ENCODE results near the gene CFAP61. TPM values are rescaled to one million over a fixed set of nuclear protein-coding genes. Genes with fewer than 3 reads are reported as not detected.

The CFAP61 gene
- total RNA-seq, 1 donor from 2014 or later, result 2.0 TPM

DNA sequence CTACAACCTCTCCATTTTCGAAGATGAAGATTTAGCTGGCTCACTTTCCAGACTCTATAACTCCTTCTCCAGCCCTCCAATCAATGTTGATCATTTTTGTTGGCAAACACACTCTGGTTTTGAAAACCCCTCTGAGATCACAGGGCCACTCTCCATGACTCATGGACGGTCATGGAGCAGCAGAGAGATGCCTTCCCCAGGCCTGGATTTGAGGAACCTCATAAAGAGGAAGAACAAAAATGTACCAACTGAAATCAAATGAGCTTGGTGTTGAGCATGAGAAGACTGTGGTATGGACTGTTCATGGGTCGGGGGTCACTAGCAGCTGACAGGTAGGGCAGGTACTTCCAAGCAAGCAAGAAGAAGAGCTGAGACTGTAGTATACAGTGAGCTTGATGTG lies 202.8 kb downstream of the CFAP61 start:
- DNase-seq (ENCODE audit: low spot score in 2 of 2), result no peak

DNA sequence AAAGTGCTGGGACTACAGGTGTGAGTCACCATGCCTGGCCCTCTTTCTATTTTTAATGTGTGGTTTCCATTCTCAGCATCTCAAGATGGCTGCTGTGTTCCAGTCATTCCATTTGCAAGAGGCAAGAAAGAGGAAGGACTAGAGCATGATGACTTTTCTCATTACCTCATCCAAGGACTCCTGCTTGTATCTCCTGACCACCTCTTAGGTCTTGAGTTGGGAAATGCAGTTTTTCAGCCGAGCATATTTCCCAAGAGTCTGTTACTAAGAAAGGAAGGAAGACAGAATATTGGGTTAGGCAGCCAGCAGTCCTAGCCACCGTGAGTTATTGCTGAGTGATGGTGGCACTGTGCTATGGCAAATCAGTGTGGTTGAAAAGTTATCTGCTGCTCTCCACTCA lies 207.2 kb downstream of the CFAP61 start:
- FAIRE-seq (no peak), DNase-seq (ENCODE audit: low spot score in 2 of 2) (no peak)

More for the DNA sequence above, 202.8 kb downstream of the CFAP61 start:
- no peak for FAIRE-seq

DNA sequence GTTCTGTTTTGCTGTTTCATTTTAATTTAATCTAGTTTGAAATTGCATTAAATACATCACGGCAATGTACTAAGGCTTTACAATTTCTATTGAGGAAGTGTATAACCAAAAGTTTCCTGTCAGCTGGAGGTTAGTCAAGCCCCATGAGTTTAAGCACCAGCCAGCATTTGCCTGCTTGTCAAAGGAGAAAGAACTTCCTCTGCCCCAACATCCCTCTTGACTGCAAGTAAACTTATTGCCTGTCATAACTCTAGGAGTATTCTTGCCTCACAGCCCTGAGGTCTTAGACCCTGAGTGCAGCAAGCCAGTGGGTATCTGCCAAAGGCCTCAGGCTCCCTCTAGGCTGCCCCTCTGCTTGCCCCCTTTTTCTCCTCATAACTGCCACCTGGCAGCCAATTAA lies 208.8 kb downstream of the CFAP61 start:
- DNase-seq (ENCODE audit: low spot score in 2 of 2) (no peak), FAIRE-seq (no peak)

DNA sequence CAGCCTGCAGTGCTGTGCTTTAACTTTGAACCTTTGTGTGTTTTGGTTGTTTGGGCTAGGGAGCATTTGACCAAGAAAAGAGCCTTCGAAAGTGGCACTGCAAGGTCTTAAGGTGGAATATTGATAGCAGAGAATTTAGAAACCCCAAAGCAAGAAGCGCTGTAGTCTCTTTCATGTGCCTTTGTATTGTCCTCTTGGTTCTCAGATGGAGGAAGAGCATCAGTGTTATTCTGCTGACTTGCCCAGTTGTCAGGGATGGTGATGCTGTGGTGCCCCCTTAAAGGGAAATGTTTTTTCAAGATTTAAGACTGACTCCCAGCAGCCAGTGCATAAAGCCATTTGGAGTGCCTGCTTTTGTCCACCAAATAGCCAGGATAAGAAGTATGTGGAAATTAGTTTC lies 212.9 kb downstream of the CFAP61 start:
- DNase-seq (ENCODE audit: low spot score in 2 of 2) (no peak), FAIRE-seq (no peak)

DNA sequence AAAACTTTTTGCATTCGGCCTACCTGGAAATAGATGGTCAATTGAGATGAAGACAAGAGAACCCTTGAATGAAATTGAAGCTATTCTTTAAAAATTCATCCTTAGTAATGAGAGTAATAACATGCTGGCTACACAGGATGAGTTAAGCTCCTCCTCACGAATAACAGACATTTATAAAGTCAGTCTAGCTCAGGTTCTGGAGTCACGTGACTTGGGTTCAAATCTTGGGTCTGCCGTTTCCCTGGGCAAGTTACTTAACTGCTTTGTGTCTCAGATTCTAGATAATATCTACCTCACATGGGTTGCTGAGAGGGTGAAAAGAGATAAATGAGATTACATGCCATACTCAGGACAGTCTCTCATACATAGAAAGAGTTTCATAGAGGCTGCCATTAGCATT lies 214.2 kb downstream of the CFAP61 start:
- no peak for FAIRE-seq
- no peak for DNase-seq (ENCODE audit: low spot score in 2 of 2)

DNA sequence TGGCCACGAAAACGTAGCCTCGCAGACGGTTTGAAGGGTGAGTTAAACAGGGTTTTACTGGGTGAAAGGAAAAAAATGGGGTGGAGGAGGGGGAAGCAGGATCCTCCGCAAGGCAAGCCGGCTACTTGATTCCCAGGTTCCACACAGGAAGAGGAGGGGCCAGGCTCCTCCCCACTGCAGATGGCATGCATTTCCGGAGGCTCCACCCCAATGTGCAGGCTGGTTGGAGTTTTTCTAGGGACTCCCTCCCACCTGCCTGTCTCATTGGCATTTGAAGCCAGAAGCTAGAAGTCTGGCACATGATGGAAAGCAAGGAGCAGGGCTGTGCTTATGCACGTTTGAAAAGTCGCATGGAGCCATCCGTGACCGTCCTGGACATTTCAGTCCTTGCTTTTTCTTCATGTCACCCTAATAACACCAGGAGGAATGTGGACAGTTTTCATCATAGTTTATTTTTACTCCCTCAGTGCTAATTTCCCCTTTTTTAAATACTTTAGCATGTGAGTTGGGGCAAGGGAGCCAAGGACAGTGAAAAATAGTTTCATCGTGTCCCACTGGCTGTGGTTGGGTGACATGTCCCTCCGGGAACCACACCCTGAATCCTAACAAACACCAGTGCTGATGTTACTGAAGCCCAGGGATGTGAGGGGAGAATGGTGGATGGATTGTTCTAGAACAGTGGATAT lies 215.5 kb downstream of the CFAP61 start:
- DNase-seq (ENCODE audit: low spot score in 2 of 2) (no peak), FAIRE-seq (no peak)

DNA sequence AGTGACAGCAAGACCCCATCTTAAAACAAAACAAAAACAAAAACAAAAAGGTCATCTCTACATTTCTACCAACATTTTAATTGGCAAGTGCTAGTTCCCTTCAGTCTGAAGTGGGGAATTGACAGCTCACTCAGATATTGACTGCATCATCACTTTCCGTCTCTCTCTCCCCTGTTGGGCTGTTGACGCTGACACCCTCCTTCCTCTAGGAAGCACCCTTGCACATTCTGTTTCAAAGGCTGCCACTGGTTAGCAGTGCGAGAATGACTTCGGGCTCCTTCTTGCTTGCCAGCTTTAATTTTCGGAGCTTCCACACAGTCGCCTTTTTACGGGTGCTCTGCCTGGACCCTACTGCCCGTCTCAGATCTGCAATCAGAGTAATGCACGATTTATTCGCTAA lies 218.9 kb downstream of the CFAP61 start:
- no peak for DNase-seq (ENCODE audit: low spot score in 2 of 2)
- no peak for FAIRE-seq

DNA sequence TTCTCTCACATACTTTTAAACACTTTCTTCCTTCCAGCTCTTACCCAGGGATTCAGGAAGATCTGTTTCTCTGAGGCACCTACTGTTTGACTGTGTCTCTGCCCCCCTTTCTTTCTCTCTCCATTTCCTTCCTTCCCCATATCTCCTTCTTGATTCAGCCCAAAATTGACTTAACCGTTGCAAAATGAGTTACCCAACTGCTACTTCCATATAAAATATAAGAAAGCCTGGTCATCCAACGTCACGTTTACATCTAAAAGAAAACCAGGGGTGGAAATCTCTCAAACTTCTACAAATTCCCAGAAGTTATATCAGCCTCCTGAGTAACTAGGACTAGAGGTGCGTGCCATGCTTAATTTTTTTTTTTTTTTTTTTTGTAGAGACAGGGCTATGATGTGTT lies 220.4 kb downstream of the CFAP61 start:
- DNase-seq (ENCODE audit: low spot score in 2 of 2), result no peak
- no peak for FAIRE-seq

DNA sequence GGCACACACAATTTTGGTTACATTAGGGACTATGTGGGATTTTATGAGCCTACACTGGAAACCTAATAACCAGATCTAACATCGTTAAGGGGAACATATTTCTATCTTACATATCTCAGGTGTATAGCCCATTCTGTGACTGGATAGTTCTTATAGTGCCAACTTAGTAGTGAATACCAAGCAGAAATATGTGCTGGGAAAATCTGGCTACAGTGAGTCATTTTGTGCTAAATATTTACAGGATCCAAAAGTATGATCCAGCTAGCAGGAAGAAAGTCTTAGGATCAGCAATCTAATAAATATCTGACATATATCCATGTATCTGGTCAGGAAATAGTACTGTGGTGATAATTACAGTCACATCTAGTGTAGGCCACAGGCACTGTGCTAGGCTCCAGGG lies 221.0 kb downstream of the CFAP61 start:
- no peak for DNase-seq (ENCODE audit: low spot score in 2 of 2)
- FAIRE-seq, result no peak

DNA sequence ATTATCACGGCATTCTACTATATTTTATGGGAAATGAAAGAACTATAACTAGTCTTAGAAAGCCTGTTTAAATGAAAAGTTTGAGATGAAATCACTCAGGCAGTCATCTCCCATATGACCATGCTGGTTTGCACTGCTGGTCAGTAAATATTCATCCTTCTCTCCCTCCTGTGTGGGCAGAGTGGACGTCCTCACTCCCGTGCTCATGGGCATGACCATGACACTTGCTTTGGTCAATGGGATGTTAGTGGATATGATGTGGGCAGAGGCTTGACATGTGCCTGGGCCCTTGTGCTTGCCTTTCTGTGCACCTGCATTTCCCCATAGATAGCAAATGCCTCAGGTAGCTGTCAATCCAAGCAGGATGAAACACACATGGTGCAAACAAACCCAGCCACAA lies 222.5 kb downstream of the CFAP61 start:
- no peak for FAIRE-seq
- no peak for DNase-seq (ENCODE audit: low spot score in 2 of 2)

DNA sequence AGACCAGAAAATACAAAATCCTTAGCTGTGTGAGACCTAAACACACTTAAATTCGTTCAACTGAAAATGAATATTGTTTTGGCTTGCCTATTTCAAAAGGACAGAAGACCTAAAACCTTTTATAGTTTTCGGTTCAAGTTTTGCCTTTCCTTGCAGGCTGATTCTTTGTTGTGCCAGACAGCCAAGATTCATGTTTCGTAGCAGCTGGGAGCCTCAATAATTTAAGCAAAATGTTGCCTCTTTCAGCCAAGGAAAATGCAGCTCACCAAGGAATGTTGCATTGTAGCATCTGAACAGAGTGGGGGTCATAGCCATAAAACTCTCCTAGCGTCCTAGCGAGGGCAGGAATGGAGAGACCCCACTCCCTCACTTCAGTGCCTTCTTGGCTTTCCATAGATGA lies 223.3 kb downstream of the CFAP61 start:
- DNase-seq (ENCODE audit: low spot score in 2 of 2), result no peak
- FAIRE-seq, result no peak

DNA sequence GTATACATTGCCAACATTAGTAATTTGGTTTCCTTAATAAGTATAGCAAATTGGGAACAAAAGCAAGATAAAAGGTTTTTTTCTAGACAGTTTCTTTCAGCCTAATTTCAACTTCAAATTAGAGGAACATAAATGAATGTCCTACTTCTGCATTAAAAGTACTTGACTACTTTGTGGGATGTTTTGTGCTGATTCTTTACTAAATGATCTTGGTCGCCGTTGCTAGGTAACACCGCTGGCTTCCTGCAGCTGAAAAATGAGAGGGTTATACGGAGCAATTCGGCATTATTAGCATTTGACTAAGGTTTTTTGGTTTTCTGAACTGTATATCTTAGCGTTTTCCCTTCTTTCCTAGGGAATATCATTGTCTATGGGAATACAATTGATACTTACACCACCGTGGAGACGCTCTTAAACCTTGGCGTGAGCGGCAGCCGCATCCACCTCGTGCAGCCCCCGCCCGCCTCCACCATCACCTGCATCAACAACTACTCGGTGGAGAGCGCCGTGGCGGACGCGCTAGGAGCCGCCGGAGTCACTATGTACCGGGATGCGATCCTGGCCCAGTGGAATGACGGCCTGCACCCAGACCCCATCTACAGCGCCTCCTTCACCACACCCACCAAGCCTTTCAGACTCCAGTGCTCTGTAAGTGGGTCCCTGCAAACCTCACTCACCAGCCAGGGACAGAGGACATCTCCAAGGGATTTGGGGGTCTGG lies 224.6 kb downstream of the CFAP61 start:
- DNase-seq (ENCODE audit: low spot score in 2 of 2) (no peak), FAIRE-seq (no peak)

DNA sequence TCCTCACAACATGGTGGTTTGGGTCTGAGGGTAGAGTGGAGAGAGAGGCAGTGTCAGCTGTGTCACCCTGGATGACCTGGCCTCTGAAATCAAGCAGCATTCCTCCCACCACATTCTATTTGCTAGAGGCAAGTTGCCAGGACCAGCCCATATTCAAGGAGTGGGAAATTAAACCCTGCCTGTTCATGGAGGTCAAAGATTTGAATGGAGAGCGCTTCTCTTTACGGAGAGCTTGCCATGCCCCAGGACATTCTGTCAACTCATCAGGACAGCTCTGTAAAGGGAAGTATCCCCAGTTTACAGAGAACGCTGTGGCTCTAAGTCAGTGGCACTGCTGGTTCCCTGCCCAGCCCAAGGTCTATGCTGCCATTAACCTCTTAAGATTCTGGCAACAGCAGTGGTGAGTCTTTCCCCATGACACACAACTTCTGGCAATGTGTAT lies 225.6 kb downstream of the CFAP61 start:
- FAIRE-seq (no peak), DNase-seq (ENCODE audit: low spot score in 2 of 2) (no peak)

DNA sequence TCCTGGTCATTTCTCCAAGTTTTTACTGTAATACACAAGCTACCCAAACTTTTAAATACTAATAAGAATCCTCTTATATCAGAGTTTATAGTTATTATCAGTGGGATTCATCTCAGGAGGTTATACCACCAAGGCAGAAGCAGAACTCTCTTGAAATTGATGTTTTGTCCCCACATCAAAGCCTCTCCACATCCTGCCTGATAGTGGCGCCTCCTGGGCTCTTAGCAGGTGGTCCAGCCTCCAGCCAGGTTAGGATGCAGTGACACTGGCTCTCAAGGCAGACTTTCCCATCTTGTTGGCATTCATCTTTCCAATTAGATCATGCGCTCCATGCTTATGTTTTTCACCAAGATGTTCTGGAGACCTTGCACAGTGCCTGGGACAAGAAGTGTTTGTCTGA lies 233.7 kb downstream of the CFAP61 start:
- FAIRE-seq, result no peak
- no peak for DNase-seq (ENCODE audit: low spot score in 2 of 2)

DNA sequence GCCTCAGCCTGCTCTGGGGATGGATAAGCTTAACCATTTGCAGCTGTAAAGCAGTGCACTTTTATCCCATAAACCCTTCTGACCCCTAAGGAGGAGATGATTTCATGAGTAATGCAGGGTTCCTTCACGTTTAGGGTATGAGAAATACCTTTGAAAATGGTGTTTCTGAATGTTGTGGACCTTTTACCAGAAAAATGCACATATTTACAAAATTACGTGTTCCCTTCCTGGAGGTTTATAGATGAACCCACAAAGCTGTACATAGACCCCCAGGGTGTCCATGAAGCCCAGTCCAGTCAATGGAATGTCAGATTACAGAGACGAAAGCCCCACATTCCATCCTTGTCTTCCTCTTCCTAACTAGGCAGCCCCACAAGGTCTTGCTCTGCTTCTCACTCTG lies 237.0 kb downstream of the CFAP61 start:
- DNase-seq (ENCODE audit: low spot score in 2 of 2), result no peak
- no peak for FAIRE-seq

DNA sequence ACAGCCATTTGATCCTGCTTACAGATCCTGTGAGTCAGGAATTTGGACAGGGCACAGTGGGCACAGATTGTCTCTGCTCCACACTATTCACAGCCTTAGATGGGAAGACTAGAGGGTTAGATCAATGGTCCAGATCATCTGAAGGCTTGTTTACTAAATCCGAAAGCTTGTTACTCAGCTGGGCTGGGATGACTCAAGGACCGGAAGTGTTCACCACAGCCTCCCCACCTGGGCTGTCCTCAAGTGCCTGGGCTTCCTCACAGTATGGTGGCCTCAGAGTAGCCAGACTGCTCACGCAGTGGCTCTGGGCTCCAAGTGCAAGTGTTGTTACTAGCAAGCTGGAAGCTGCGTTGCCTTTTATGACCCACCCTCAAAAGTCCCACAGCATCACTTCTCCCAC lies 240.1 kb downstream of the CFAP61 start:
- DNase-seq (ENCODE audit: low spot score in 2 of 2) (no peak), FAIRE-seq (no peak)

DNA sequence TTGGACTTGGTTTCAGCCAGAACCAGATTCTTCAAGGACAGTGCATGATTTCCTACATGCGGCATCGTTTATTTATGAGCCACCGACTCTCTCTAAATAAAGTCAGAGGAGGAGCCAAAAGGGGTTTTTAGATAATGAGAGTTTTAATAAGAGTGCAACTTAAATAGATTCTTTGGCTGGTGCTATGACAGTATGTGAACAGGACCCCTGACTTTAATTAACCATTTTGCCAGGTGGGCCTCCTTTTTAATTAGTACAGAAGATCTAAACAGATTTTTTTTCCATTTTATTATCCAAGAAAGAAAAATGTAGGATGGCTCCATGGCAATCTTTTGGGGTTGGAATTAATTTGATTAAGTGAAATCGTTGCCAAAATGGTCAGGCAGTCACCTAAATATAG lies 240.8 kb downstream of the CFAP61 start:
- FAIRE-seq (no peak), DNase-seq (ENCODE audit: low spot score in 2 of 2) (no peak)

DNA sequence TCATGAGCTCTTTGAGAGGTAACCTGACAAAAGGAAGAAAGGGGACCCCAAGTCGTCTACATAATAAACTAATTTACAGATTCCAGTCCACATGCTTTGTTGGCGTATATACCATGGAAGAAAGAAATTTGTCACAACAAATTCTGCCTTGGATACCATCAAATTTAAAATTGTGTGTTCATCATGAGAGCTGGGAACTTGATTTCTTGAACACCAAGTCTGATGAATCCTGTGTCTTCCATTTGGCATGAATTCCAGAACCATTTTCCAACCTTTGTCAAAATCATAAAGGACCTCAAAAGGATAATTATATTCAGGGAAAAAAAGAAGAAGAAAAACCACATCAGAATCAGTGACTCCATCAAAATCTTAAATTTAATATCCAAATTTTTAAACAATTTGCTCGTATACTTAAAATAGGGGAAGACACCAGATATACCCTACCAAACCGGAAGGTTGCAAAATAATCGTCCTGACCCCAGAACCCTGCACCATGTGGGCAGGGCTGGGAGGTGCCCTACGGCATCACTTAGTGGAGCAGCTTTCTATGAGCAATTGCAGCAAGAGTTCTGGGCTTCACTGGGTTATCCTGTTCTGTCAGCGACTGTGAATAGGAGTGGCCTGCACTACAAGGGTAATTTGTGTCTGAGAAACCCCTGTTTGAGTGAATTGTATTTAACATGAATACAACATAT lies 241.5 kb downstream of the CFAP61 start:
- FAIRE-seq (no peak), DNase-seq (ENCODE audit: low spot score in 2 of 2) (no peak)

DNA sequence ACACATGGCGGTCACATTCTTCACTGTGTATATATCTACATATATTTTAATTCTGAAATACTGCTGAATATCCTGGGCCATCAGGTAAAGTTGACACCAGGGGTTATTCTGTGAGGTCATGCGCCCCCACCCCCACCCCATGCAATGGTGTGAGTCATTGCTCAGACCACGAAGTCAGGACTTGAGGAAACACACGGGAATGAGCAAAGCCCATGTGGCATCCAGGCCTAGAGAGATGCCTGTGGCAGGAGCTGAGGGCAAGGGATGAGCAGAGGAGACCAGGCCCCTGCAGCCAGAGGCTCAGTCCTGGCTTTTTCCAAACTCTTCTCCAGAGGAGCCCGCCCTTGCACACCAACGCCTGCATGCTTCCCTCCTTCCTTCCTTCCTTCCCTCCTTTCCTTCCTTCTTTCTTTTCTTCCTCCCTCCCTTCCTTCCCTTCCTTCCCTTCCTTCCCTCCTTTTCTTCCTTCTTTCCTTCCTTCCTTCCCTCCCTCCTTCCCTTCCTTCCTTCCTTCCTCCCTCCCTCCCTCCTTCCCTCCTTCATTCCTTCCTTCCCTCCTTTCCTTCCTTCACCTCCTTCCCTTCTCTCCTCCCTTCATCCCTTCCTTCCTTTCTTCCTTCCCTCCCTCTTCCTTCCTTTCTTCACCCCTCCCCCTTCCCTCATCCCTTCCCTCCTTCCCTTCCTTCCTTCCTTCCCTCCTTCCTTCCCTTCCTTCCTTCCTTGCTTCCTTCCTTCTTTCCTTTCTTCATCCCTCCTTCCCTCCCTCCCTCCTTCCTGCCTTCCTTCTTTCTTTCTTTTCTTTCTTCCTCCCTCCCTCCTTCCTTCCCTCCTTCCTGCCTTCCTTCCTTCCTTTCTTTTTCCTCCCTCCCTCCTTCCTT lies 243.5 kb downstream of the CFAP61 start:
- no peak for FAIRE-seq
- DNase-seq (ENCODE audit: low spot score in 2 of 2), result no peak

DNA sequence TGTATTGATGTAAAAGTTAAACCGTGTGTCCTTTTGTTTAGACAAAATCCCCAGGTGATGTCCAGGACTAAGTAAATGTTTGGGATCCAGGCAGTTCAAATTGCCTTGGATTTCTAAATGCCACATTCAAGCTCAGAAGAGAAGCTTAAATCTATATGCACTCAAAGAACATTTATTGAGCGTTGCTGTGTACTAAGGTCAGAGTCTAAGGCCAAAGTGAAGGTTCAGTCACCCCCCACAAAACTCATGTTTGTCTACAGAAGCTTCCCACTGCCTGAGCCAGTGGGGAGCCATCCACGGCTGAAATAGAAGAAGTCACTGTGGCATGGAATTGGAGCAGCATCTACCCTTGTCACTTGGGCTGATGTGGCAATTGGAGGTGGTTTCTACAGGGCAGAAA lies 244.8 kb downstream of the CFAP61 start:
- no peak for DNase-seq (ENCODE audit: low spot score in 2 of 2)
- no peak for FAIRE-seq

DNA sequence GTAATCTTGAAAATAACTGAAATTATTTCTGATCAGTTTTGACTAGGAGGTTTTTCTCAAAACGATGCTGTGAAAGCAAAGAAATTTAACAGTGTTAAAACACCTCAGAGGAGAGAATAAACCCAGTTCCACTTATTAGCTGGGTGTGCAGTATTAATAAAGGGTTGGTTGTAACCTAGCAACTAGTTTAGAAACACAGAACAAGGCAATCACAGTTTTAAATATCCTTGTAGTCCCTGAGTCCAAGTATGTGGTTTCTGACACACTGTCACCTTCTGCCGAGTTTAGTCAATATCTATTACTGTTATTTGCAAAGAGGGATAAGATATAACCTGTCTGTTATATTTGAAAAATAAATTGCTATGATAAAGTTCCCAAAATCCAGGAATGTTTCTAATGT lies 245.4 kb downstream of the CFAP61 start:
- DNase-seq (ENCODE audit: low spot score in 2 of 2), result no peak
- no peak for FAIRE-seq
